SJSA1 (cell line): ENCODE results near the gene MSX2. TPM values are rescaled to one million over a fixed set of nuclear protein-coding genes. Genes with fewer than 3 reads are reported as not detected.
A peak's percentile ranks its signal among the peaks of the same experiment; 100 is the strongest.
"Not testable (repeated sequence)": the region's sequence is repeated elsewhere in the genome, so short reads cannot be mapped to it uniquely, and the experiment has no call there.

ENCODE experiments used
- DNase-seq, 2 experiments: peaks; one replicate each; pipeline ENCODE4 v3.0.0-alpha.2; 2015 to 2020; ENCODE audit warnings: low spot score in 2 of 2, low read depth in 1 of 2
- H3K27ac ChIP-seq: fragments of 250-450 bp; sonication (Bioruptor Pico); 2 replicates; pipeline ENCODE4 v1.5.1; 2020; ENCODE audit warnings: mild to moderate bottlenecking, moderate library complexity
- H3K27me3 ChIP-seq: fragments of 250-450 bp; sonication (Bioruptor Pico); replicated peaks from 2 replicates; pipeline ENCODE4 v1.5.1; 2020; ENCODE audit warnings: mild to moderate bottlenecking, moderate library complexity
- H3K36me3 ChIP-seq: fragments of 250-450 bp; sonication (Bioruptor Pico); 2 replicates; pipeline ENCODE4 v1.5.1; 2020; ENCODE audit warnings: mild to moderate bottlenecking
- H3K4me1 ChIP-seq: fragments of 250-450 bp; sonication (Bioruptor Pico); replicated peaks from 2 replicates; pipeline ENCODE4 v1.6.1; 2021; ENCODE audit warnings: mild to moderate bottlenecking
- H3K4me3 ChIP-seq: fragments of 250-450 bp; sonication (Bioruptor Pico); 2 replicates; pipeline ENCODE4 v1.5.1; 2020; ENCODE audit warnings: mild to moderate bottlenecking
- H3K9me3 ChIP-seq: fragments of 250-450 bp; sonication (Bioruptor Pico); replicated peaks from 2 replicates; pipeline ENCODE4 v1.5.1; 2020; ENCODE audit warnings: mild to moderate bottlenecking
- total RNA-seq: library from RNA; depleted of rRNA; stranded (reverse); fragments of >200 nt; shearing (Covaris generic); gene quantifications from 2 replicates; pipeline ENCODE4 v1.2.3, GENCODE V29; 2014

MSX2 gene
- total RNA-seq, 1 experiment from 2014 or later, result 1.4 TPM

DNA sequence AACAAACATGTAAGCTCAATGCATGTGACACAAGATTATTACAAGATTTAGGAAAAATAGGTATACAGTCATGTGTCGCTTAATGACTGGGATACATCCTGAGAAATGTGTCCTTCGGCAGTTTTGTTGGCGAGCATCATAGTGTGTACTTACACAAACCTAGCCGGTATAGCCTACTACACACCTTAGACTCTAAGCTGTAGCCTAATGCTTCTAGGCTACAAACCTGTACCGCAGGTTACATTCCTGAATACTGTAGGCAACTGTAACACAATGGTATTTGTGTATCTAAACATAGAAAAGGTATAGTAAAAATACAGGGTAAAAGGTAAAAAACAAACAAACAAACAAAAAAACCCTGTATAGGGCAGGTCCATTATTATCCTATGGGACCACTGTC lies 27.7 kb downstream of the MSX2 start:
- no peaks in the 10 kb centered on the region for H3K36me3 ChIP-seq
- H3K4me3 ChIP-seq, result no peak overlapping the region
- 0 out of 2 replicates have a peak, but pooled peaks cover 2% of the 10 kb centered on the region for H3K9me3 ChIP-seq
- no peaks in the 10 kb centered on the region for H3K4me1 ChIP-seq
- no peak for DNase-seq
- H3K27me3 ChIP-seq, result peaks cover 53% of the 10 kb centered on the region
- H3K27ac ChIP-seq, result no peak overlapping the region

GRCh38 chr5:174755106-174755505 lies 30.7 kb downstream of the MSX2 start:
- Histone ChIP-seq H3K4me1 (no peaks in the 10 kb centered on the region), H3K36me3 (no peaks in the 10 kb centered on the region), H3K4me3 (no peak overlapping the region), H3K9me3 (0 out of 2 replicates have a peak, but pooled peaks cover 2% of the 10 kb centered on the region), H3K27me3 (peaks cover 33% of the 10 kb centered on the region), H3K27ac (no peak overlapping the region)
- DNase-seq, result no peak

GRCh38 chr5:174759091-174759490 lies 34.7 kb downstream of the MSX2 start:
- Histone ChIP-seq H3K9me3 (0 out of 2 replicates have a peak, but pooled peaks cover 2% of the 10 kb centered on the region), H3K4me1 (no peaks in the 10 kb centered on the region), H3K27ac (no peak overlapping the region), H3K4me3 (no peak overlapping the region), H3K36me3 (no peaks in the 10 kb centered on the region), H3K27me3 (peaks cover 9% of the 10 kb centered on the region)
- no peak for DNase-seq

GRCh38 chr5:174760721-174761120 lies 36.3 kb downstream of the MSX2 start:
- H3K27ac ChIP-seq, result no peak overlapping the region
- H3K4me3 ChIP-seq, result no peak overlapping the region
- no peaks in the 10 kb centered on the region for H3K9me3 ChIP-seq
- no peaks in the 10 kb centered on the region; the same call in none of the 2 replicates for H3K27me3 ChIP-seq
- no peaks in the 10 kb centered on the region for H3K4me1 ChIP-seq
- DNase-seq, result peak in 1 of 2 experiments; percentile 17
- no peaks in the 10 kb centered on the region for H3K36me3 ChIP-seq

DNA sequence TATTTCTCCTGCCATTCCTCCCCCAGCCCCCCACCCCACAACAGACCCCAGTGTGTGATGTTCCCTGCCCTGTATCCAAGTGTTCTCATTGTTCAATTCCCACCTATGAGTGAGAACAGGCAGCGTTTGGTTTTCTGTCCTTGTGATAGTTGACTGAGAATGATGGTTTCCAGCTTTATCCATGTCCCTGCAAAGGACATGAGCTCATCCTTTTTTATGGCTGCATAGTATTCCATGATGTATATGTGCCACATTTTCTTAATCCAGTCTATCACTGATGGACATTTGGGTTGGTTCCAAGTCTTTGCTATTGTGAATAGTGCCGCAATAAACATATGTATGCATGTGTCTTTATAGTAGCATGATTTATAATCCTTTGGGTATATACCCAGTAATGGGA lies 37.0 kb downstream of the MSX2 start:
- H3K27ac ChIP-seq, DNase-seq, H3K4me3 ChIP-seq, H3K4me1 ChIP-seq, H3K9me3 ChIP-seq, H3K36me3 ChIP-seq, H3K27me3 ChIP-seq: not testable (repeated sequence)

- Histone ChIP-seq H3K9me3 (no peaks in the 10 kb centered on the region), H3K4me3 (no peak overlapping the region), H3K4me1 (no peaks in the 10 kb centered on the region), H3K27ac (no peak overlapping the region), H3K27me3 (no peaks in the 10 kb centered on the region; the same call in 1 of the 2 replicates), H3K36me3 (no peaks in the 10 kb centered on the region)
- DNase-seq, result peak in 1 of 2 experiments; percentile 40
These were observed 39.9 kb downstream of the MSX2 start for GRCh38 chr5:174764309-174764708.

GRCh38 chr5:174765540-174765939 lies 41.2 kb downstream of the MSX2 start:
- H3K27me3 ChIP-seq, result no peaks in the 10 kb centered on the region; the same call in 1 of the 2 replicates
- H3K27ac ChIP-seq, result no peak overlapping the region
- H3K4me1 ChIP-seq, result no peaks in the 10 kb centered on the region
- H3K4me3 ChIP-seq, result no peak overlapping the region
- no peaks in the 10 kb centered on the region for H3K9me3 ChIP-seq
- DNase-seq, result no peak
- no peaks in the 10 kb centered on the region for H3K36me3 ChIP-seq

GRCh38 chr5:174767670-174768069 lies 43.3 kb downstream of the MSX2 start:
- Histone ChIP-seq H3K9me3 (no peaks in the 10 kb centered on the region), H3K4me3 (no peak overlapping the region), H3K4me1 (no peaks in the 10 kb centered on the region), H3K27me3 (no peaks in the 10 kb centered on the region; the same call in 1 of the 2 replicates), H3K36me3 (no peaks in the 10 kb centered on the region), H3K27ac (no peak overlapping the region)
- peak in 1 of 2 experiments; percentile 18 for DNase-seq

- no peak overlapping the region for H3K4me3 ChIP-seq
- no peaks in the 10 kb centered on the region; the same call in 1 of the 2 replicates for H3K27me3 ChIP-seq
- H3K36me3 ChIP-seq, result no peaks in the 10 kb centered on the region
- no peaks in the 10 kb centered on the region for H3K9me3 ChIP-seq
- no peak for DNase-seq
- no peak overlapping the region for H3K27ac ChIP-seq
- H3K4me1 ChIP-seq, result no peaks in the 10 kb centered on the region
These were observed 44.6 kb downstream of the MSX2 start for GRCh38 chr5:174769005-174769404.

DNA sequence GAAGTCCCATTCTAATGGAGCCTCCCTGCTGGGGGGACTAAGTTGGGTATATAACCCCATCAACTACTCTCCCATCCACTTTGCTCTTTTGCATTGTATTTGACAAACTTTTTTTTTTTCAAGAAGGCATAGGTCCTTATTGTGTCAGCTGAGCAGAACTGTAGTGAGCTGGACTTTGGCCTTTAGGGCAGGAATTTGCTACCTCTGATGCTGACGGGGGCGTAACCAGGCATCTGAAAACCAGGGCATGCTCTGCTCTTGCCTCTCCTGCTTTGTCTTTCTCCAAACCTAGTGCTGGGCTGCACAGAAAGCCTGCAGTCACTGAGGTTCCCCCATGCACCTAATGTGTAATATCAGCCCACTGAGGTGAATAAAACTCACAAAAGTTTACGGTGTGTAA lies 49.0 kb downstream of the MSX2 start:
- H3K4me3 ChIP-seq, result no peak overlapping the region
- DNase-seq, result no peak
- peaks cover 4% of the 10 kb centered on the region; the same call in 1 of the 2 replicates for H3K27me3 ChIP-seq
- H3K36me3 ChIP-seq, result no peaks in the 10 kb centered on the region
- no peaks in the 10 kb centered on the region; the same call in 1 of the 2 replicates for H3K9me3 ChIP-seq
- no peaks in the 10 kb centered on the region for H3K4me1 ChIP-seq
- no peak overlapping the region for H3K27ac ChIP-seq

DNA sequence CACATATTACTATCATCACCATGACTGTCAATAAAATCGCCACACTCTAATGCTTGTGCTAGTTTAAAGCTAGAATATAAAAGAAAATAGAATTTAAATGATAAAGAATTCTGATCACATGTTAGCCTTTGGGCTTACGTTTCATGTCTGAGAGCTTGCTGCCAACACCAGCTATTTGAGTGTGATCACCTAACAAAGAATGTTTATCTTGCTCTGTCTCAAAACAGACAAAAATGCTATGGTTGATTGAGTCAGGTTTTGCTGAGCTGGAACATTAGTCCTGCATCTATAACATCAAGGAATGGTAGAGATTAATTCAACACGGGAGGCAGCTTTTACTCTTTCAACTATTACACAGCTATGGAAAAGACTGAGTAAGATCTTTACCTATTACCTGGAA lies 50.7 kb downstream of the MSX2 start:
- H3K4me3 ChIP-seq, result no peak overlapping the region
- no peak overlapping the region for H3K27ac ChIP-seq
- no peak for DNase-seq
- H3K36me3 ChIP-seq, result no peaks in the 10 kb centered on the region
- peaks cover 4% of the 10 kb centered on the region; the same call in 1 of the 2 replicates for H3K27me3 ChIP-seq
- H3K4me1 ChIP-seq, result no peaks in the 10 kb centered on the region
- no peaks in the 10 kb centered on the region; the same call in 1 of the 2 replicates for H3K9me3 ChIP-seq

DNA sequence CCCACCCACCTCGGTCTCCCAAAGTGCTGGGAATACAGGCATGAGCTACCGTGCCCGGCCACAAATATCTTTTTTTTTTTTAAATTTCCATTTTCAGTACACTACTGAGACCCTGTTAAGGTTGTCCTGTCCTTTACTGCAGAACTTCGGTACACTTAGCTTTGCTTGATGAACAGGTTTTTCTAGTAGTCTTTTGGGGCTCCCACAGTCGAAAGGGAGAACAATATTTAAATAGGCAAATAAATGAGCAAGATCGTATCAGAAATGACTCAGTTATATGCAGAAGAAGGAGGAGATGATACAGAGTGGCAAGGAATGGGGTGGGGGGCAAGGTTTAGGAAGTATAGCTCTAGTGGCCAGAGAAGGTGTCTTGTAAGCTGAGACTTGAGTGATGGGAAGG lies 52.7 kb downstream of the MSX2 start:
- no peak overlapping the region for H3K4me3 ChIP-seq
- H3K27ac ChIP-seq, result no peak overlapping the region
- DNase-seq, result no peak
- H3K36me3 ChIP-seq, result no peaks in the 10 kb centered on the region
- H3K27me3 ChIP-seq, result peaks cover 4% of the 10 kb centered on the region; the same call in 1 of the 2 replicates
- no peaks in the 10 kb centered on the region; the same call in 1 of the 2 replicates for H3K9me3 ChIP-seq
- no peaks in the 10 kb centered on the region for H3K4me1 ChIP-seq

DNA sequence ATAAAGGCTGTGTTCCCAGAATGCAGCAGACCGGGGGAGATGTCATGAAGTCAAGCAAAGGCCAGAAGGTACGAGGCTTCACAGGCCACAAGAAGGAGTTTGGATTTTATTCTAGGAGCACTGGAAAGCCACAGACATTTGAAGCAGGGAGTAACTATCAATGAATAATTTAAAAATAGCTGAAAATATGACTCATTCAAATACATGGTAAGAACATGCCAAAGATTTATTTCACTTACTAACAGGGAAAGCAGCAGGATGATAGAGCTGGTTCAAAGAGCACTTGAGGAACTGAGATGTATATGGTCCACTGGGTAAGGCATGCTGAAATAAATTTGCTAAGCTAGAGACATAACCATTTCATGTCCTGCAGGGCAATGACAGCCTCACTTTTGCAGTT lies 53.2 kb downstream of the MSX2 start:
- Histone ChIP-seq H3K36me3 (no peaks in the 10 kb centered on the region), H3K27me3 (peaks cover 4% of the 10 kb centered on the region; the same call in 1 of the 2 replicates), H3K9me3 (no peaks in the 10 kb centered on the region; the same call in 1 of the 2 replicates), H3K27ac (no peak overlapping the region), H3K4me3 (no peak overlapping the region), H3K4me1 (no peaks in the 10 kb centered on the region)
- no peak for DNase-seq
